ENCODE results near the gene KTN1.

KTN1 gene

DNA sequence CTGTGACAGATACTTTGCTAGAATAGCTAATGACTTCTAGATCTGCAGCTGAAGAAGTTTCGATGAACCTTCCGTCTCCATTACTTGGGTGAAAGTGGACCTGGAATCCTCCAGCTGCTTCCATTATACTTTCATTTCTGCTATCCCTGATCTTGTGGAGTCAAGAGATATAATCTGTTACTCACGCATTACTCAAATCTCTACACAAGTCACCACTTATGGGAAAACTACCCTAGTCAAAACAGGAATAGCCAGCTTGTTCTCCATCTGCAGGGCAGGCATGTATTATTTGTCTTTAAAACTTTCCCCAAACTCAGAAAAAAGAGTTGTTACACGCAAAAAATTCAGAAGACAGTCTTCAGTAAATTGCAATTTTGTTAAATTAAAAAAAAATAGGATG, 2.8 kb upstream of the KTN1 start:
- H3K27ac ChIP-seq (ENCODE audit: low read depth, low read length): no peak overlapping the region

DNA sequence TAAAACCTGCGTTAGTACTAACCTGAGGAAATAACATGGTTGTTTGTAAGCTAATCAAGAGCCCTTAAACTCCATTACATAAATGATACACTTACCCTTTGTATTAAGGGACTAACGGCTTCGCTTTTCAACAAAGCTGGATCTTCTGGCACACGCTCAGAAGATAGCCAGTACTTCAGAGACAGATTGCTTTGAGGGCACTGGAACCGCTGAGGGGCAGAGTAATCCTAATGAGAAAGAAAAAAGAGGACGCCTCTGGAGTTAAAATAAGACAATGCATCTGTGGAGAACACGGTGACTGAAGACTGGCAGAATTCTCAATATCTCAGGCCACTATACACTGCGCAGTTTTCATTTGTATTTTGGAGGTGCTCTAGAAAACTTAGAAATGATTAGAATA, 1.5 kb upstream of the KTN1 start:
- Histone ChIP-seq H3K27ac (ENCODE audit: low read depth, low read length) (no peak overlapping the region), H3K4me1 (ENCODE audit: control insufficient read depth in 1 of 2, insufficient read depth in 2 of 2, low read length in 2 of 2) (peaks cover 21% of the 10 kb centered on the region in 2 donors), H3K36me3 (ENCODE audit: control insufficient read depth in 1 of 2, insufficient read depth in 2 of 2, low read length in 2 of 2) (no peaks in the 10 kb centered on the region), H3K4me3 (ENCODE audit: low read depth in 1 of 2, low read length in 2 of 2) (peak overlapping the region; percentile 83 to 85), H3K9ac (ENCODE audit: low read depth in 1 of 2, low read length in 2 of 2) (no peak overlapping the region), H3K9me3 (ENCODE audit: control insufficient read depth in 1 of 2, low read length in 2 of 2) (no peaks in the 10 kb centered on the region), H3K27me3 (ENCODE audit: control insufficient read depth in 1 of 2, insufficient read depth in 2 of 2, low read length in 2 of 2) (no peaks in the 10 kb centered on the region)

More for the DNA sequence above, 2.8 kb upstream of the KTN1 start:
- Histone ChIP-seq H3K36me3 (ENCODE audit: control insufficient read depth in 1 of 2, insufficient read depth in 2 of 2, low read length in 2 of 2) (no peaks in the 10 kb centered on the region), H3K4me3 (ENCODE audit: low read depth in 1 of 2, low read length in 2 of 2) (no peak overlapping the region), H3K9ac (ENCODE audit: low read depth in 1 of 2, low read length in 2 of 2) (no peak overlapping the region), H3K9me3 (ENCODE audit: control insufficient read depth in 1 of 2, low read length in 2 of 2) (no peaks in the 10 kb centered on the region), H3K4me1 (ENCODE audit: control insufficient read depth in 1 of 2, insufficient read depth in 2 of 2, low read length in 2 of 2) (peaks cover 10 to 16% of the 10 kb centered on the region in 2 donors), H3K27me3 (ENCODE audit: control insufficient read depth in 1 of 2, insufficient read depth in 2 of 2, low read length in 2 of 2) (no peaks in the 10 kb centered on the region)

- peak overlapping the region; percentile 67 to 73 for H3K9ac ChIP-seq (ENCODE audit: low read depth in 1 of 2, low read length in 2 of 2)
- H3K4me3 ChIP-seq (ENCODE audit: low read depth in 1 of 2, low read length in 2 of 2): peak overlapping the region; percentile 78 to 82
- H3K36me3 ChIP-seq (ENCODE audit: control insufficient read depth in 1 of 2, insufficient read depth in 2 of 2, low read length in 2 of 2): no peaks in the 10 kb centered on the region
- H3K4me1 ChIP-seq (ENCODE audit: control insufficient read depth in 1 of 2, insufficient read depth in 2 of 2, low read length in 2 of 2): peaks cover 37% of the 10 kb centered on the region in 2 donors
- H3K9me3 ChIP-seq (ENCODE audit: control insufficient read depth in 1 of 2, low read length in 2 of 2): no peaks in the 10 kb centered on the region
- H3K27me3 ChIP-seq (ENCODE audit: control insufficient read depth in 1 of 2, insufficient read depth in 2 of 2, low read length in 2 of 2): no peaks in the 10 kb centered on the region
- H3K27ac ChIP-seq (ENCODE audit: low read depth, low read length): peak overlapping the region; percentile 54
Measured at GRCh38 chr14:55580470-55581341, 699 bp downstream of the KTN1 start.

DNA sequence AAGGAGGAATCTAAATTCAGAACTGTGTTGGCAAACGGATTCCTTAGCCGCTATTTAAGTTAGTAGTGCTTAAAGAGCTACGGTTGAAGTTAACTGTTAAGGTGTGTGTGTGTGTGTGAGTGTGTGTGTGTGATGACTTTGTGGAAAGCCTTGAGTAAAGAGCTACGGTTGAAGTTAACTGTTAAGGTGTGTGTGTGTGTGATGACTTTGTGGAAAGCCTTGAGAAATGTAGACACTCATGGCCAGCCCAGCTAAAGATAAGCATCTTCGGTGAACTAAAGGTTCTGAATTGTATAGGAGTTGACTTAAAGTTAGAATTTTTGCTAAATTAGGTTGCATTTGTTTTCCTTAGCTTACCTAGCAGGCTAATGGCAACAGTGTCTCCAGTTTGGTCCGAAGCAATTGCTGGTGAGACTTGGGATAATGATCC, 1.4 kb downstream of the KTN1 start:
- H3K9ac ChIP-seq (ENCODE audit: low read depth in 1 of 2, low read length in 2 of 2): peak overlapping the region; percentile 67 to 73
- no peaks in the 10 kb centered on the region for H3K27me3 ChIP-seq (ENCODE audit: control insufficient read depth in 1 of 2, insufficient read depth in 2 of 2, low read length in 2 of 2)
- H3K27ac ChIP-seq (ENCODE audit: low read depth, low read length): no peak overlapping the region
- no peaks in the 10 kb centered on the region for H3K36me3 ChIP-seq (ENCODE audit: control insufficient read depth in 1 of 2, insufficient read depth in 2 of 2, low read length in 2 of 2)
- peaks cover 44% of the 10 kb centered on the region in 2 donors for H3K4me1 ChIP-seq (ENCODE audit: control insufficient read depth in 1 of 2, insufficient read depth in 2 of 2, low read length in 2 of 2)
- no peaks in the 10 kb centered on the region for H3K9me3 ChIP-seq (ENCODE audit: control insufficient read depth in 1 of 2, low read length in 2 of 2)
- peak overlapping the region; percentile 78 to 82 for H3K4me3 ChIP-seq (ENCODE audit: low read depth in 1 of 2, low read length in 2 of 2)

DNA sequence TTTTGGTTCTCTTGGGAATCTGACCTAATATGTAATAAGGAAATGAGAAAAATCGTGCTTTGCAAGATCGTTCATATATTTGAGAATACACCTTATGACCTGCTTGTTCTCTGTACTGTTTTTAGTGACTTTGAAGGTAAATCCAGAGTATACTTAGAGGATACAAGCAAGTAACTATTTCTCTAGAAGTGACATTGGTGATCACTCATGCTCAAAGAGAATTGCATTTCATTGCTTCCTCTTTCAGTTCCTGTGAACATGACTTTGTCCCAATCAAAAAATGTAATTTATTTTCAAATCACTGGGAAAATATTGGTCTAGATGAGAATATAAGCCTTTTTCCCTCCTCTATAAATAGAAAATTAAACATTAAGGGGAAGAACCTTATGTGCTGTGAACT, 2.7 kb downstream of the KTN1 start:
- no peak overlapping the region for H3K4me3 ChIP-seq (ENCODE audit: low read depth in 1 of 2, low read length in 2 of 2)
- no peaks in the 10 kb centered on the region for H3K27me3 ChIP-seq (ENCODE audit: control insufficient read depth in 1 of 2, insufficient read depth in 2 of 2, low read length in 2 of 2)
- no peaks in the 10 kb centered on the region for H3K36me3 ChIP-seq (ENCODE audit: control insufficient read depth in 1 of 2, insufficient read depth in 2 of 2, low read length in 2 of 2)
- H3K27ac ChIP-seq (ENCODE audit: low read depth, low read length): no peak overlapping the region
- no peak overlapping the region for H3K9ac ChIP-seq (ENCODE audit: low read depth in 1 of 2, low read length in 2 of 2)
- H3K4me1 ChIP-seq (ENCODE audit: control insufficient read depth in 1 of 2, insufficient read depth in 2 of 2, low read length in 2 of 2): peaks cover 48 to 54% of the 10 kb centered on the region in 2 donors
- H3K9me3 ChIP-seq (ENCODE audit: control insufficient read depth in 1 of 2, low read length in 2 of 2): no peaks in the 10 kb centered on the region

GRCh38 chr14:55583942-55584468, 4.0 kb downstream of the KTN1 start:
- H3K9ac ChIP-seq (ENCODE audit: low read depth in 1 of 2, low read length in 2 of 2): no peak overlapping the region
- no peaks in the 10 kb centered on the region for H3K27me3 ChIP-seq (ENCODE audit: control insufficient read depth in 1 of 2, insufficient read depth in 2 of 2, low read length in 2 of 2)
- H3K4me3 ChIP-seq (ENCODE audit: low read depth in 1 of 2, low read length in 2 of 2): peak overlapping the region; percentile 2 to 3
- no peak overlapping the region for H3K27ac ChIP-seq (ENCODE audit: low read depth, low read length)
- no peaks in the 10 kb centered on the region for H3K9me3 ChIP-seq (ENCODE audit: control insufficient read depth in 1 of 2, low read length in 2 of 2)
- no peaks in the 10 kb centered on the region for H3K36me3 ChIP-seq (ENCODE audit: control insufficient read depth in 1 of 2, insufficient read depth in 2 of 2, low read length in 2 of 2)
- peaks cover 52% of the 10 kb centered on the region in 2 donors for H3K4me1 ChIP-seq (ENCODE audit: control insufficient read depth in 1 of 2, insufficient read depth in 2 of 2, low read length in 2 of 2)

DNA sequence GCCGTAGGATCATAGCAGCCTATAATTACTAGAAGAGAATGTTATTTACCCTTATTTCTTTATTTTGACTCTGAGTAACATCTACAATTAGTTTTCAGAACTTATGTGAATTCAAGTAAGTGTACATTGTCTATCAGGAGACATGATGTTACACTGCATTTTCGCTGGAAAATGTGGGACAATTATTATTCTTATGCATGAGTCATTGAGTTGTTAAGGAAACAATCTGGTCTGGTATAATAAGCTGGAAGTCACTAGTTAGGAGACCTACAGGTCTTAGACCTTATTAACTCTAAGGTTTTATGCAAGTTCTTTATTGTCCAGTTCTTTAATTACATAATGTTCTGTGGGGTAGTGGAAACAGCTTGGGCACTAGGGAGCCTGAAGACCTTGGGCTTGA, 5.8 kb downstream of the KTN1 start:
- no peaks in the 10 kb centered on the region for H3K36me3 ChIP-seq (ENCODE audit: control insufficient read depth in 1 of 2, insufficient read depth in 2 of 2, low read length in 2 of 2)
- no peak overlapping the region for H3K27ac ChIP-seq (ENCODE audit: low read depth, low read length)

DNA sequence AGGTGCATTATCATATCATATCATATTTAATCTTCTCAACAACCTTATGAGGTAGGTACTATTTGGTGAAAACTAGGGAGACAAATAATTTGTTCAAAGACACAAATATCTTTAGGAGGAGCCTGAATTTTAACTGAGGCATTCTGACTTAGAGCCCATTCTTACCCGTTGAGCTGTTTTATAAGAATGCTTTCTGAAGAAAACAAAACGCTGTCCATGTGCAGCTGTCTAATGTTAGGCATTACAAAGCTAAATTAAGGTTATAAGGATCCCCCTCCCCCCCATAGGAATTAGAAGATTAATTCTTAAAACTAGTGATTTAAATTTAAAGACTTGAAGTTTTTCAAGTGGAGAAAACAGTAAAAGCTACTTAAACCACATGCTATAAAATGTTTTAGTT, 6.4 kb downstream of the KTN1 start:
- Histone ChIP-seq H3K27ac (ENCODE audit: low read depth, low read length) (no peak overlapping the region), H3K9ac (ENCODE audit: low read depth in 1 of 2, low read length in 2 of 2) (no peak overlapping the region), H3K9me3 (ENCODE audit: control insufficient read depth in 1 of 2, low read length in 2 of 2) (no peaks in the 10 kb centered on the region), H3K4me1 (ENCODE audit: control insufficient read depth in 1 of 2, insufficient read depth in 2 of 2, low read length in 2 of 2) (peaks cover 42 to 52% of the 10 kb centered on the region in 2 donors), H3K27me3 (ENCODE audit: control insufficient read depth in 1 of 2, insufficient read depth in 2 of 2, low read length in 2 of 2) (no peaks in the 10 kb centered on the region), H3K4me3 (ENCODE audit: low read depth in 1 of 2, low read length in 2 of 2) (no peak overlapping the region), H3K36me3 (ENCODE audit: control insufficient read depth in 1 of 2, insufficient read depth in 2 of 2, low read length in 2 of 2) (no peaks in the 10 kb centered on the region)

More for the DNA sequence above, 5.8 kb downstream of the KTN1 start:
- Histone ChIP-seq H3K4me1 (ENCODE audit: control insufficient read depth in 1 of 2, insufficient read depth in 2 of 2, low read length in 2 of 2) (peaks cover 48 to 55% of the 10 kb centered on the region in 2 donors), H3K9ac (ENCODE audit: low read depth in 1 of 2, low read length in 2 of 2) (no peak overlapping the region), H3K27me3 (ENCODE audit: control insufficient read depth in 1 of 2, insufficient read depth in 2 of 2, low read length in 2 of 2) (no peaks in the 10 kb centered on the region), H3K4me3 (ENCODE audit: low read depth in 1 of 2, low read length in 2 of 2) (no peak overlapping the region), H3K9me3 (ENCODE audit: control insufficient read depth in 1 of 2, low read length in 2 of 2) (no peaks in the 10 kb centered on the region)

DNA sequence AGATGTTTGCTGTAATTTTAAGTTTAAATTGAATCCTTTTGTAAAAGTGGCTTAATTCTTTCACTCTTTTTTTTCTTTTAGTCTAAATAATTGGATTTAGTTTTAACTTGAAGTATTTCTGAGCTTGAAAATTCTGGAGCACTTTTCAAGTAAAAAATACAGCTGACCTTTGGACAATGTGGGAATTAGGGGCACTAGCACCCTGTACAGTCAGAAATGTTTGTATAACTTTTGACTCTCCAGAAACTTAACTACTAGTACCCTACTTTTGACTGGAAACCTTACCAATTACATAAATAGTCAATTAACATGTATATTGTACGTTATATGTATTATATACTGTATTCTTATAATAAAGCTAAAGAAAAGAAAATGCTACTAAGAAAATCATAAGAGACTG, 7.8 kb downstream of the KTN1 start:
- no peak overlapping the region for H3K27ac ChIP-seq (ENCODE audit: low read depth, low read length)
- no peak overlapping the region for H3K4me3 ChIP-seq (ENCODE audit: low read depth in 1 of 2, low read length in 2 of 2)
- no peaks in the 10 kb centered on the region for H3K9me3 ChIP-seq (ENCODE audit: control insufficient read depth in 1 of 2, low read length in 2 of 2)
- H3K9ac ChIP-seq (ENCODE audit: low read depth in 1 of 2, low read length in 2 of 2): no peak overlapping the region
- H3K27me3 ChIP-seq (ENCODE audit: control insufficient read depth in 1 of 2, insufficient read depth in 2 of 2, low read length in 2 of 2): no peaks in the 10 kb centered on the region
- no peaks in the 10 kb centered on the region for H3K36me3 ChIP-seq (ENCODE audit: control insufficient read depth in 1 of 2, insufficient read depth in 2 of 2, low read length in 2 of 2)
- H3K4me1 ChIP-seq (ENCODE audit: control insufficient read depth in 1 of 2, insufficient read depth in 2 of 2, low read length in 2 of 2): peaks cover 38 to 46% of the 10 kb centered on the region in 2 donors

DNA sequence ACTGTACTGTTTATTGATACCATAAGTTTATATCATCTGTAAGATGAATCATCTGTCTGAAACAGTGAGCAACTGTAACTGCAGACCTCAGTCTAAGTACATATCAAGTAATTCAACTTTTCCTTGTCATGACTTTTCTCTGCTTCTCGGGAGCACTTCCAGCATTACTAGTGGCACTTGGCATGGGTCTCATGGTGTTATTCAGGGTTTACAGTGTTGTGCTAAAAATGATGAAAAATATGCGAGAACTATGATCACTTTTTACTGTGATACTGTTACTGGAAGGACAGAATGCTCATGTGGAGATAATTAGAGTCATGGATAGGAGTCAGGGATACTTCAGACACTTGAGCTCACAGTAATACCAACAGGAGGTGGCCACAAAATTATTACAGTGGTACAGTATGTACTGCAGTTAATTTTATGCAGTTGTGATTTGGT, 8.3 kb downstream of the KTN1 start:
- Histone ChIP-seq H3K27me3 (ENCODE audit: control insufficient read depth in 1 of 2, insufficient read depth in 2 of 2, low read length in 2 of 2) (no peaks in the 10 kb centered on the region), H3K9me3 (ENCODE audit: control insufficient read depth in 1 of 2, low read length in 2 of 2) (no peaks in the 10 kb centered on the region), H3K4me1 (ENCODE audit: control insufficient read depth in 1 of 2, insufficient read depth in 2 of 2, low read length in 2 of 2) (peaks cover 35 to 43% of the 10 kb centered on the region in 2 donors), H3K9ac (ENCODE audit: low read depth in 1 of 2, low read length in 2 of 2) (no peak overlapping the region), H3K4me3 (ENCODE audit: low read depth in 1 of 2, low read length in 2 of 2) (no peak overlapping the region), H3K27ac (ENCODE audit: low read depth, low read length) (no peak overlapping the region), H3K36me3 (ENCODE audit: control insufficient read depth in 1 of 2, insufficient read depth in 2 of 2, low read length in 2 of 2) (no peaks in the 10 kb centered on the region)

Measured in duodenal mucosa (tissue), 2 donors.